ENCODE measurements around the gene CPNE7. TPM values are rescaled to one million over a fixed set of nuclear protein-coding genes. Genes with fewer than 3 reads are reported as not detected.

Gene CPNE7
- total RNA-seq, 2 experiments from 2014 or later = 5.1 to 5.7 TPM

- ChIA-PET POLR2A (no interaction called here), CTCF (interaction anchor here (1.3 kb wide), 1 partner anchor 14 kb away, joined by 6 read pairs; no protein-coding TSS in a partner anchor)
- Mint-ChIP-seq H3K36me3 (ENCODE audit: low read depth) (peaks cover 10% of the 10 kb centered on the region), H3K4me1 (peaks cover 11% of the 10 kb centered on the region), H3K9me3 (no peaks in the 10 kb centered on the region), H3K27ac (no peak overlapping the region), H3K4me3 (no peak overlapping the region), H3K27me3 (no peaks in the 10 kb centered on the region)
- no peak for DNase-seq
Observed at GRCh38 chr16:89544113-89544512, 31.4 kb upstream of the CPNE7 start.

GRCh38 chr16:89544713-89545043 lies 30.9 kb upstream of the CPNE7 start:
- Mint-ChIP-seq H3K9me3 (no peaks in the 10 kb centered on the region), H3K4me1 (peaks cover 16% of the 10 kb centered on the region), H3K4me3 (no peak overlapping the region), H3K27ac (no peak overlapping the region), H3K27me3 (no peaks in the 10 kb centered on the region), H3K36me3 (ENCODE audit: low read depth) (peaks cover 15% of the 10 kb centered on the region)
- ChIA-PET POLR2A (no interaction called here), CTCF (interaction anchor here (1.3 kb wide), 1 partner anchor 13 kb away, joined by 6 read pairs; no protein-coding TSS in a partner anchor)
- DNase-seq = no peak

DNA sequence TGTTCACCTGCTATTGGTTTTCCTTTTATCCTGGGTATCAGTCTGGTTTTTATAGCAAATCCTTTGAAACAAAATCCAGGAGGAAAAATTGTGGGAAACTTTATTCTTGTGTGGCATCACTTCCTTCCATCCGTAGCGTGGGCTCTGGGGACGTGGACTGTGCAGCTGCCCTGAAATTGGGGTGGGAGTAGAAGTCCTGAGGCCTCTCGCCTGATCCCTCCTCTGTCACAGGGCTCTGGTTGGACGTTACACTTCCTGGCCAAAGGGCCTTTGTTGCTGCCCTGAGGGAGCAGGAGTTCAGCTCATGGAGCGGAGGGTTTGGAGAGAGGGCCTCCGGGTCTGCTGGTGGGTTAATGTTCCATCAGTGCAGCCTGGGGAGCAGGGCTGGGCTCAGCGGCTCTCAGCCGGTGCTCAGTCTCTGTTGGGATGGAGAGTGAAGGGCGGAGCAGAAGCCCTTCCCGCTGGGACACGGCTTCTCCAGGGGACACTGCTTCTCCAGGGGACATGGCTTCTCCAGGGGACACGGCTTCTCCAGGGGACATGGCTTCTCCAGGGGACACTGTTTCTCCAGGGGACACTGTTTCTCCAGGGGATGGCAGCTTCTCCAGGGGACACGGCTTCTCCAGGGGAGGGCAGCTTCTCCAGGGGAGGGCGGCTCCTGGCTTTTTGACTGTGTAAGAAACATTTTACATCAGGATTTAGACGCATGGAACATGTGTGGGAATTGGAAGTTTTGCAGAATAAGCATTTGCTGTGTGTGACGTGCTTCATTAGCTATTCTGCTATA lies 30.3 kb upstream of the CPNE7 start:
- H3K4me3 Mint-ChIP-seq = no peak overlapping the region
- peaks cover 15% of the 10 kb centered on the region for H3K36me3 Mint-ChIP-seq (ENCODE audit: low read depth)
- ChIA-PET POLR2A (no interaction called here), CTCF (interaction anchor here (0.8 to 1.1 kb wide), 2 partner anchors 12 to 184 kb away, joined by 3 to 5 read pairs; no protein-coding TSS in a partner anchor)
- no peaks in the 10 kb centered on the region for H3K27me3 Mint-ChIP-seq
- H3K27ac Mint-ChIP-seq = no peak overlapping the region
- DNase-seq = no peak
- peaks cover 19% of the 10 kb centered on the region for H3K4me1 Mint-ChIP-seq
- H3K9me3 Mint-ChIP-seq = no peaks in the 10 kb centered on the region

GRCh38 chr16:89545831-89546574 lies 29.6 kb upstream of the CPNE7 start:
- H3K27me3 Mint-ChIP-seq = no peaks in the 10 kb centered on the region
- CTCF ChIA-PET = interaction anchor here (0.7 to 1.1 kb wide), 3 partner anchors 9 to 185 kb away, joined by 3 to 5 read pairs (median 3); no protein-coding TSS in a partner anchor

DNA sequence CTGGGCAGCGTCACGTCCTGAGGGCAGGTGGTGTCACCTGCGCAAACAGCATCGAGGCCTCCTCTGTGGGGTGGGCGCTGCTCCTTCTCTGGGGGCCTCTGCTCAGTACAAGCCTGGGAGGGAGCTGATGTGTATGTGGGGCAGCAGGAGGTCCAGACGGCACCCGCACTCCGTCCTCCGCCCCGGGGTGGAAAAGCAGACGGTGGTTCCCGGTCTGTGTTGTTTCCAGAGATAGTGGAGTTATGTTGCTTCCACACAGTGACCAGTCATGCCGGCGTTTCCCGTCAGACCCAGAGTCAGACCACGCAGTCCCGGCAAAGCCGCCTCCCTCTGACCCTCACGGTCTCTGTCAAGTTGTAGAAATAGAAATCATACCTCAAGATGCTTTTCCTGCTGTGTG lies 28.8 kb upstream of the CPNE7 start:
- no peak for DNase-seq
- Mint-ChIP-seq H3K27me3 (no peaks in the 10 kb centered on the region), H3K9me3 (no peaks in the 10 kb centered on the region), H3K4me3 (no peak overlapping the region), H3K36me3 (ENCODE audit: low read depth) (peaks cover 20% of the 10 kb centered on the region), H3K27ac (peak overlapping the region; percentile 9), H3K4me1 (peaks cover 19% of the 10 kb centered on the region)
- CTCF ChIA-PET = no interaction called here
- POLR2A ChIA-PET = no interaction called here

More at GRCh38 chr16:89545831-89546574, 29.6 kb upstream of the CPNE7 start:
- H3K4me3 Mint-ChIP-seq = no peak overlapping the region
- H3K27ac Mint-ChIP-seq = no peak overlapping the region
- DNase-seq = no peak
- POLR2A ChIA-PET = no interaction called here
- peaks cover 19% of the 10 kb centered on the region for H3K4me1 Mint-ChIP-seq
- no peaks in the 10 kb centered on the region for H3K9me3 Mint-ChIP-seq
- H3K36me3 Mint-ChIP-seq (ENCODE audit: low read depth) = peaks cover 19% of the 10 kb centered on the region

- H3K36me3 Mint-ChIP-seq (ENCODE audit: low read depth) = peaks cover 20% of the 10 kb centered on the region
- POLR2A ChIA-PET = no interaction called here
- H3K4me3 Mint-ChIP-seq = no peak overlapping the region
- peaks cover 19% of the 10 kb centered on the region for H3K4me1 Mint-ChIP-seq
- no peaks in the 10 kb centered on the region for H3K27me3 Mint-ChIP-seq
- no peak overlapping the region for H3K27ac Mint-ChIP-seq
- CTCF ChIA-PET = no interaction called here
- H3K9me3 Mint-ChIP-seq = no peaks in the 10 kb centered on the region
- DNase-seq = no peak
Observed at GRCh38 chr16:89547291-89547690, 28.3 kb upstream of the CPNE7 start.

GRCh38 chr16:89547860-89548259 lies 27.7 kb upstream of the CPNE7 start:
- Mint-ChIP-seq H3K9me3 (no peaks in the 10 kb centered on the region), H3K36me3 (ENCODE audit: low read depth) (peaks cover 20% of the 10 kb centered on the region), H3K4me3 (no peak overlapping the region), H3K27ac (no peak overlapping the region), H3K4me1 (peaks cover 19% of the 10 kb centered on the region), H3K27me3 (no peaks in the 10 kb centered on the region)
- POLR2A ChIA-PET = no interaction called here
- CTCF ChIA-PET = no interaction called here
- no peak for DNase-seq

- ChIA-PET CTCF (interaction anchor here (1.9 kb wide), 1 partner anchor 17 kb away, joined by 4 read pairs; no protein-coding TSS in a partner anchor), POLR2A (no interaction called here)
- no peak for DNase-seq
- H3K36me3 Mint-ChIP-seq (ENCODE audit: low read depth) = peaks cover 20% of the 10 kb centered on the region
- H3K4me1 Mint-ChIP-seq = peaks cover 19% of the 10 kb centered on the region
- H3K9me3 Mint-ChIP-seq = no peaks in the 10 kb centered on the region
- peak overlapping the region; percentile 78 for H3K27ac Mint-ChIP-seq
- H3K4me3 Mint-ChIP-seq = no peak overlapping the region
- no peaks in the 10 kb centered on the region for H3K27me3 Mint-ChIP-seq
Observed at GRCh38 chr16:89548344-89549006, 27.1 kb upstream of the CPNE7 start.

DNA sequence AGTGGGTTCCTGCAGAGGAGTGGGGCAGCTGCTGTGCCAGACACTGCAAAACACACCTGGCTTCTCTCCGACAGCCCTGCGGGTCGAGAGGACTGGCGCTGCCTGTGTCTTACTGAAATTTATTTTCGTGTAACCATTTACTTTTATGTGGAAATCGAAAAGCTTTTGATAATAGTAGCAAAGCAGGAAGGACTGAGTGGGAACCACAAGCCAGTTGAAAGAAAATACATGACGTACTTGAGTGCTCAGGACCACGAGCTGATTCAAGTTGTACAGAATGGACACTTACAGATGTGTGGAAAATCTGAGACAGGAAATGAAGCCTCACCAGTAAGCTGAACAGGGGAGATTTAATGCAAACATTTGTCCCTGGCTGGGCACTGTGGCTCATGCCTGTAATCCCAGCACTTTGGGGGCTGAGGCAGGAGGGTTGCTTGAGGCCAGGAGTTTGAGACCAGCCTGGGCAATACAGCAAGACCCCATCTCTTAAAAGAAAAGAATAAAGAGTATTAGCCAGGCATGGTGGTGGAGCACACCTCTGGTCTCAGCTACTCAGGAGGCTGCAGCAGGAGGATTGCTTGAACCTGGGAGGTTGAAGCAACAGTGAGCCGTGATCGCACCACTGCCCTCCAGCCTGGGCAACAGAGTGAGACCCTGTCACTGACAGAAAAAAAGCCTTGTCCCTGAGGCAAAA lies 26.4 kb upstream of the CPNE7 start:
- peak; percentile 41 for DNase-seq
- CTCF ChIA-PET = interaction anchor here (1.9 kb wide), 1 partner anchor 17 kb away, joined by 4 read pairs; no protein-coding TSS in a partner anchor
- POLR2A ChIA-PET = no interaction called here
- peaks cover 20% of the 10 kb centered on the region for H3K36me3 Mint-ChIP-seq (ENCODE audit: low read depth)
- H3K27ac Mint-ChIP-seq = peak overlapping the region; percentile 78
- H3K4me1 Mint-ChIP-seq = peaks cover 19% of the 10 kb centered on the region
- no peaks in the 10 kb centered on the region for H3K9me3 Mint-ChIP-seq
- H3K4me3 Mint-ChIP-seq = peak overlapping the region; percentile 1
- no peaks in the 10 kb centered on the region for H3K27me3 Mint-ChIP-seq

DNA sequence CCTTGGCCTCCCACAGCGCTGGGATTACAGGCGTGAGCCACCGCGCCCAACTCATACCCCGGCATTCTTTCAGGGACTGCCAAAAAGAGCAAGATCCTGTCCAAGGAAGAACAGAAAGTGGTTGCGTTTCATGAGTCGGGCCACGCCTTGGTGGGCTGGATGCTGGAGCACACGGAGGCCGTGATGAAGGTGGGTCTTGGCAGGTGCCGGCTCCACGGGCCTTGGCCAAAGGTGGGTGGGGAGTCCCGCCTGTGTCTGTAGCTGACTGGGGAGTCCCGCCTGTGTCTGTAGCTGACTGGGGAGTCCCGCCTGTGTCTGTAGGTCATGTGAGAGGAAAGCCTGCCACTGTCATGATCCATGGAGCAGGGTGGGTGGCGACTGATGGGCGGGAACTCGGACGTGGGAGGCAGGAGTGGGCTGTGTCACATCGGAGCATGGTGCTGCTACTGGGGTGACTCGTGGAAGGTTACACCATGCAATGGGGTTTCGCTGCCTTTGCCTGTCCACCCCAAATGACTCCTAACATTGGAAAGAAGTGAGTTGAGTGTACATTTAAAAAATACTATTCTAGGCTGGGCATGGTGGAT lies 25.0 kb upstream of the CPNE7 start:
- Mint-ChIP-seq H3K27me3 (no peaks in the 10 kb centered on the region), H3K36me3 (ENCODE audit: low read depth) (peaks cover 22% of the 10 kb centered on the region), H3K4me3 (no peak overlapping the region), H3K4me1 (peaks cover 19% of the 10 kb centered on the region), H3K27ac (no peak overlapping the region), H3K9me3 (no peaks in the 10 kb centered on the region)
- DNase-seq = no peak
- ChIA-PET CTCF (interaction anchor here (0.6 kb wide), 1 partner anchor 37 kb away, joined by 3 read pairs; no protein-coding TSS in a partner anchor), POLR2A (no interaction called here)

GRCh38 chr16:89552329-89552728 lies 23.2 kb upstream of the CPNE7 start:
- H3K9me3 Mint-ChIP-seq = no peaks in the 10 kb centered on the region
- no peak overlapping the region for H3K4me3 Mint-ChIP-seq
- H3K36me3 Mint-ChIP-seq (ENCODE audit: low read depth) = peaks cover 28% of the 10 kb centered on the region
- DNase-seq = no peak
- CTCF ChIA-PET = interaction anchor here (0.9 kb wide), 1 partner anchor 13 kb away, joined by 3 read pairs; no protein-coding TSS in a partner anchor
- POLR2A ChIA-PET = interaction anchor here (0.8 kb wide), 1 partner anchor 18 kb away, joined by 4 read pairs; no protein-coding TSS in a partner anchor
- H3K27ac Mint-ChIP-seq = no peak overlapping the region
- H3K27me3 Mint-ChIP-seq = no peaks in the 10 kb centered on the region
- peaks cover 22% of the 10 kb centered on the region for H3K4me1 Mint-ChIP-seq

DNA sequence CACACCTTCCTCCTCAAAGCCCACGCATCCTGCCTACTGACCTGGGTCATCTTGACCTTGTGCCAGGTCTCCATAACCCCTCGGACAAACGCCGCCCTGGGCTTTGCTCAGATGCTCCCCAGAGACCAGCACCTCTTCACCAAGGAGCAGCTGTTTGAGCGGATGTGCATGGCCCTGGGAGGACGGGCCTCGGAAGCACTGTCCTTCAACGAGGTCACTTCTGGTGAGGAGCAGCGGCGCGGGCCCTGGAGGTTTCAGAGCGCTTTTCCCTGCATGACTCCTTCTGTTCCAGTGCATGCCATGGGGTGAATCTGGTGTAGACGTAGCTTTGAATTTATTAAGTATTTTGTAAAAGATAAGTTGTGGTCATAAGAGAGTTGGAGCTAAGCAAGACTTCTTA lies 22.6 kb upstream of the CPNE7 start:
- Mint-ChIP-seq H3K9me3 (no peaks in the 10 kb centered on the region), H3K4me3 (no peak overlapping the region), H3K36me3 (ENCODE audit: low read depth) (peaks cover 31% of the 10 kb centered on the region), H3K27ac (no peak overlapping the region), H3K4me1 (peaks cover 28% of the 10 kb centered on the region), H3K27me3 (no peaks in the 10 kb centered on the region)
- ChIA-PET CTCF (interaction anchor here (0.5 to 0.9 kb wide), 2 partner anchors 13 to 68 kb away, joined by 3 to 4 read pairs; no protein-coding TSS in a partner anchor), POLR2A (no interaction called here)
- DNase-seq = no peak

Measured in activated CD4-positive, alpha-beta T cell treated with anti-CD3 and anti-CD28 coated beads, Interleukin-2, amount 10 ng/mL, durations not matched to agents 7 days and 5 days (primary cell).